ENCODE data around the gene SLC16A8. TPM values are rescaled to one million over a fixed set of nuclear protein-coding genes. Genes with fewer than 3 reads are reported as not detected.

SLC16A8 gene
- total RNA-seq, 1 donor = 0.18 TPM

DNA sequence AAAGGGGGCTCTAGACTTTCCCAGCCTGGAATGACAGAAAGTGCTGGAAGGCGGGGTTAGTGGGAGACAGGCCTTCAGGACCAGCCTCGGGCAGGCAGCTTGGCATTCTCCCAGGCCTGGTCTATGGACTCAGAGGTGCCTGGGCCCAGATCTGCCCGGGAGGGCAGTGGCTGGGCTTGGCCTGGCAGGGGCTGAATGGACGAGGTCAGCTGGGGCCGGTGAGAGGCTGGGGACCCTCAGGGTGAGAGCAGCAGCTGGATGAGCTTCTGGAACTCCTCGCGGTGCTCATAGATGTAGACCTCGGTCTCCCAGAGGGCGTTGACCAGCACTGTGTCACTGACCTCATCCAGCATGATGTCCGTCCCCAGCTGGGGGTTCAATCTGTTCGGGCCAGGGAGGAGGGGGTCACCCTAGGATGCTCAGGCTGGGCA is 28.0 kb upstream of the SLC16A8 start:
- no peak overlapping the region for H3K4me3 ChIP-seq (ENCODE audit: low read depth, low read length)
- no peak for DNase-seq (ENCODE audit: low read depth)
- TF ChIP-seq, protein P1, sequence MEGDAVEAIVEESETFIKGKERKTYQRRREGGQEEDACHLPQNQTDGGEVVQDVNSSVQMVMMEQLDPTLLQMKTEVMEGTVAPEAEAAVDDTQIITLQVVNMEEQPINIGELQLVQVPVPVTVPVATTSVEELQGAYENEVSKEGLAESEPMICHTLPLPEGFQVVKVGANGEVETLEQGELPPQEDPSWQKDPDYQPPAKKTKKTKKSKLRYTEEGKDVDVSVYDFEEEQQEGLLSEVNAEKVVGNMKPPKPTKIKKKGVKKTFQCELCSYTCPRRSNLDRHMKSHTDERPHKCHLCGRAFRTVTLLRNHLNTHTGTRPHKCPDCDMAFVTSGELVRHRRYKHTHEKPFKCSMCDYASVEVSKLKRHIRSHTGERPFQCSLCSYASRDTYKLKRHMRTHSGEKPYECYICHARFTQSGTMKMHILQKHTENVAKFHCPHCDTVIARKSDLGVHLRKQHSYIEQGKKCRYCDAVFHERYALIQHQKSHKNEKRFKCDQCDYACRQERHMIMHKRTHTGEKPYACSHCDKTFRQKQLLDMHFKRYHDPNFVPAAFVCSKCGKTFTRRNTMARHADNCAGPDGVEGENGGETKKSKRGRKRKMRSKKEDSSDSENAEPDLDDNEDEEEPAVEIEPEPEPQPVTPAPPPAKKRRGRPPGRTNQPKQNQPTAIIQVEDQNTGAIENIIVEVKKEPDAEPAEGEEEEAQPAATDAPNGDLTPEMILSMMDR (IDR thresholded peaks at IDR 0.05; ENCODE audit: insufficient read depth, low read length) = no peak

DNA sequence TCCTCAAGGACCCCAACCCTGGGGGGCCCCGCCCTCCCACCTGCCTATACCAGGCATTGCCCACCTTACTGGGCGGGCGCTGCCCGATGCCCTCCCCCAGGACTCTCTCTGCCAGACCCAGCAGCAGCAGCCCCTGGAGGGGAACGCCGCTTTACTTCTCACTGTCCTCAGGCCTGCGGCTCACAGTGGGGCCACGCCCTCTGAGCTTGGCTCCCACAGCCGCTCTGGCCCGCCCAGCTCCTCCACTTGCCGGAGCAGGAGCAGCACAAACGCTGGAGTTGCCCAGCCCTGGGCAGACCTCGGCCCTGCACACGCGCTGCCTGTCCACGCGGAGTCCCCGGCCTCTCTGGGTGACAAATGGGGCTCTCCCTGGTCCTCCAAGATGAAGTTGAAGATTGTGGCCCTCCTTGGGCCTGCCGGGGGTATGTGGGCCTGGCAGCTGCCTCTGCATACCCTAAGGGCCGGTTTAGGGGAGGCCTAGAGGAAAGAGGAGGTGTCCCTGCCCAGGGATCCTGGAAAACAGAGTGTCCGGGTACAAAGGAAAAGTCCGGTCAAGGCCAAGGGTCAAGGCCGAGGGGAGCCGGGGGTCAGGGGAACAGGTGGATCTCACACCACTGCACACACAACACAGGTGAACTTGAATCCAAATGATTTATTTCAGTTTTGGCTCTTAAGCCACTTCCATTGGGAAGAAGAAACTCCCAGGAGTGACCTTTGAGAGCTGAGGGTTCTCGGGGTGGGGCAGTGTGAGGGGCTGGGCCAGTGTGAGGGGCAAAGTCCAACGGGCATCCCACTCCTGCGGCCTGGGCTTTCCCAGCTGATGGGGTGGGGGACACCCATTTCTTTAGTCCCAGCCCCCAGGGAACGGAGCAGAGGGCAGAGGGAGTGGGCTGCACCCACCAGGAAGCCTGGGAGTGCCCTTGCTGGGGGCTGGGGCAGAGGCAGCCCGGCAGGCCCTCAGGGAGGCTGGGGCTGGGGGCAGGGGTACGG is 27.2 kb upstream of the SLC16A8 start:
- DNase-seq (ENCODE audit: low read depth) = peak; percentile 46
- TF ChIP-seq, protein P1 (IDR thresholded peaks at IDR 0.05; ENCODE audit: insufficient read depth, low read length) = no peak
- no peak overlapping the region for H3K4me3 ChIP-seq (ENCODE audit: low read depth, low read length)

DNA sequence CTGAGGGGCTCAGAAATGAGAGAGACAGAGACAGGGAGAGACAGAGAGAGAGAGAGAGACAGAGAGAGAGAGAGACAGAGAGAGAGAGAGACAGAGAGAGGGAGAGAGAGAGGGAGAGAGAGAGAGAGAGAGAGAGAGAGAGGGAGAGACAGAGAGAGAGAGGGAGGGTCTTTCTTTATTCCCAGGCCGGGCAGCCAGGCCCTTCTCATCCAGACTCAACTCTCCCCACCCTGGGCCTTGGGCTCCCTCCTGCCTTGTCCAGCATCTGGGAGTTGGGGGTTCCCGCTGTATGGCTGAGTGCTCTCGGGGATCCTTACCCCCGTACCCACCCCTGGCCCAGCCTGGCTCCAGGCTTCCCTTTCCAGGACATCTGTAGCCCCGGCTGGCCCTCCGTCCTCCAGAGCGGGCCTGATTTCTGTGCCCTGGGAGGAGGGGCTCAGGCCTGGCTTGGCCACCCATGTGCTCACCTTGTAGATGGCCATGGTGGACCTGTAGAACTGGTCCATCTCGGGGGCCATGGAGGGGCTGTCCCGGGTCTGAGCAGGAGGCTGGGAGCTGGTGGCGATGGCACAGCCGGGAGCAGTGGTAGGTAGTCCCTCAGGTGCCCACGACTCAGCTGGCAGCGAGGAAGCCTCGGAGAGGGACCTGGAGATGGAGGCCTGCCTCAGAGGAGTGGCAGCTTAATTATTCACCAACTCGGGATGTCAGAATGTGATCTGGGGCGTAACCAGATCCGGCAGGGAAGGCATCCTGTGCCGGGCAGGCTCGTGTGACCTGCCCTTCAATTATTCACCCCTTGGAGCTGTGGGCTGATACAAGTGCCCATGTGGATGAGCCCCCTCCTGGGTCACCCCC is 26.3 kb upstream of the SLC16A8 start, which contains the start of gene BAIAP2L2:
TSS of gene BAIAP2L2 (minus strand) at position 677 of the 855 bp plus-strand sequence. CDS start at position 518, 159 bp downstream.
- DNase-seq (ENCODE audit: low read depth) = no peak
- TF ChIP-seq, protein P1 (IDR thresholded peaks at IDR 0.05; ENCODE audit: insufficient read depth, low read length) = no peak
- no peak within 1 kb of the TSS for H3K4me3 ChIP-seq (ENCODE audit: low read depth, low read length)

DNA sequence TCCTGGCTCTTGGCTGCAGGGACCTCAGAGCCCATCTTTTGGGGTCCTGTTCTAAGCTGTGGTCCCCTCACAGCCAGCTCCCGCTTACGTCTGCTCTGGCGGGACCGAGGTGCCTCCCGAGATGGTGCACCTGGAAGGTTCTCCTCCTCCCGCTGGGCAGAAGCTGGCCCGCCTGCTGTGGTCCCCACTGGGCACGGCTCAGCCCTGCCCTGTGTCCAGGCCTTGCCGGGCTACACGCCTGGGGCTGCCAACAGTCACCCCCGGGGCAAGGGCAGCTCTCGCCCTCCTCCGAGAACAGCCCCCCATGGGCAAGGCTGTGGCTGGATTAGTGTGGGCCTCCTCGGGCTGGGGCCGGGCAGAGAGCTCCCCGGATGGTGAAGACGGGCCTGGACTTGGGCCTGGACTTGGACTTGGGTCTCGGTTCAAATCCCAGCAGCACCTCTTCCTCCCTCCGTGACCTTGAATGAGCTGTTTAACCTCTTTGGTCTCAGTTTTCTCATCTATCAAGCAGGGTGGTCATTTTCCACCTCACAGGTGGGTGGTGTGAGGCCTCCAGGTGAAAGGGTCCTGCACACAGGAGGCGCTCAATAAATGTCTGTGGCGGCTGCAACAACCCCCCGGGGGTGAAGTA is 25.5 kb upstream of the SLC16A8 start:
- TF ChIP-seq, protein P1 (IDR thresholded peaks at IDR 0.05; ENCODE audit: insufficient read depth, low read length) = no peak
- H3K4me3 ChIP-seq (ENCODE audit: low read depth, low read length) = no peak overlapping the region
- no peak for DNase-seq (ENCODE audit: low read depth)

DNA sequence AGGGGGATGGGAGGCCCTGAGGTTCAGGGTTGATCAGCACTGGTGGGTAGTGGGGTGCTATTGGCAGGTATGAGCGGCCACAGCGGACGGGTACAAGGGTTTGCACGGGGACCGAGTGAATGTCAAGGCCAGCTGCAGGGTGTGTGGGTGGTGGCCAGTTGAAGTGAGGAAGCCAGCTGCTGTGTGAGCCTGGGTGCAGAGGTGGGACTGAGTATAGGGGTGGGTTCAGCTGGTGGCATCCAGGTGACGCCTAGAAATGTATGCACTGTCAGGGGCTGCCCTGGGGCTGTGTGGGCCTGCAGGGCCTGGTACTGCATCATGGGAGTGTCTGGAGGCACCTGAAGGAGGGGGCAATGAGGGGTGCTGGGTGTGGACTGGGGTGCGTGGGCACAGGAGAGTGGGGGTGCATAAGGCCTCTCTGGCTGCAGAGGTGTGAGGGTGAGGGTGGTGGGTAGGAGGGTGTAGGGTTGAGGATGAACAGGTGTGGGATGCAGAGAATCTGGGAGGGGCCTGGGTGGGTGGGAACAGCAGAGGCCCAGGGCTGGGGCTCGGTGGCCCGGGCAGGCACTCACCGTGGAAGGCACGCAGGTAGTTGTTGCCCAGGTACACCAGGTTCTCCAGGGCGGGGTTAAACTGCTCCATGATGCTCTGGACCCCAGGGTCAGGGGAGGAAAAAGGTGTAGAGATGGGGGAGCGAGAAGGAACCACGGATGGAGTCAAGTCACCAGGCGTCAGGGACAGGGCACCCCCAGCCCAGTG is 24.8 kb upstream of the SLC16A8 start:
- H3K4me3 ChIP-seq (ENCODE audit: low read depth, low read length) = no peak overlapping the region
- DNase-seq (ENCODE audit: low read depth) = no peak
- TF ChIP-seq, protein P1 (IDR thresholded peaks at IDR 0.05; ENCODE audit: insufficient read depth, low read length) = no peak

Measured in fibroblast of the aortic adventitia (primary cell).